Neural cell (in vitro differentiated cells): ENCODE measurements around the gene ANO9. TPM values are rescaled to one million over a fixed set of nuclear protein-coding genes. Genes with fewer than 3 reads are reported as not detected.

ENCODE experiments used
- H2AFZ ChIP-seq: fragments of 200-600, 300-800 bp; sonication (generic), shearing (Covaris generic); 2 replicates; pipeline ENCODE4 v1.6.0; 2014; ENCODE audit warnings: low read depth, mild to moderate bottlenecking, antibody characterized with exemption, low read length, moderate library complexity
- H3F3A ChIP-seq: fragments of 200-600 bp; shearing (Covaris generic); 2 replicates; pipeline ENCODE4 v1.6.1; 2016; ENCODE audit warnings: mild to moderate bottlenecking, moderate library complexity, mixed read lengths, antibody characterized with exemption, low read length; ENCODE audit not compliant: insufficient read depth, poor library complexity, severe bottlenecking
- H3K27ac ChIP-seq: fragments of 200-600, 300-800 bp; sonication (generic), shearing (Covaris generic); 2 replicates; pipeline ENCODE4 v1.5.1; 2014; ENCODE audit warnings: mild to moderate bottlenecking, low read length, moderate library complexity
- H3K27me3 ChIP-seq: fragments of 300-800, 200-600 bp; sonication (generic), shearing (Covaris generic); 2 replicates; pipeline ENCODE4 v1.6.0; 2014; ENCODE audit warnings: mild to moderate bottlenecking, low read depth, low read length, moderate library complexity; ENCODE audit not compliant: insufficient read depth
- H3K36me3 ChIP-seq: fragments of 300-800, 200-600 bp; sonication (generic), shearing (Covaris generic); 2 replicates; pipeline ENCODE4 v1.5.1; 2014; ENCODE audit warnings: mild to moderate bottlenecking, antibody characterized with exemption, low read length, moderate library complexity; ENCODE audit not compliant: insufficient read depth
- H3K4me2 ChIP-seq: fragments of 300-800, 200-600 bp; sonication (generic), shearing (Covaris generic); 2 replicates; pipeline ENCODE4 v1.6.0; 2014; ENCODE audit warnings: mild to moderate bottlenecking, low read length
- H3K4me3 ChIP-seq: fragments of 300-800, 200-600 bp; sonication (generic), shearing (Covaris generic); 2 replicates; pipeline ENCODE4 v1.5.1; 2014; ENCODE audit warnings: mild to moderate bottlenecking, low read length, moderate library complexity
- H3K79me2 ChIP-seq: fragments of 200-600 bp; shearing (Covaris generic); replicated peaks from 2 replicates; pipeline ENCODE4 v1.6.0; 2014; ENCODE audit warnings: mild to moderate bottlenecking, low read length, moderate library complexity; ENCODE audit not compliant: insufficient read depth
- H3K9ac ChIP-seq: fragments of 300-800, 200-600 bp; sonication (generic), shearing (Covaris generic); 2 replicates; pipeline ENCODE4 v1.6.1; 2016; ENCODE audit warnings: mild to moderate bottlenecking, low read length, mixed read lengths
- H3K9me2 ChIP-seq: fragments of 200-600 bp; shearing (Covaris generic); 2 replicates; pipeline ENCODE4 v1.6.1; 2016; ENCODE audit warnings: mild to moderate bottlenecking, low read length, mixed read lengths; ENCODE audit not compliant: insufficient read depth
- H3K9me3 ChIP-seq: fragments of 200-600, 300-800 bp; sonication (generic), shearing (Covaris generic); 2 replicates; pipeline ENCODE4 v1.6.1; 2016; ENCODE audit warnings: mild to moderate bottlenecking, mixed run types, low read length, moderate library complexity, mixed read lengths
- H4K20me1 ChIP-seq: fragments of 200-600 bp; shearing (Covaris generic); 2 replicates; pipeline ENCODE4 v1.6.1; 2016; ENCODE audit warnings: mild to moderate bottlenecking, mixed run types; ENCODE audit not compliant: insufficient read depth
- CTCF ChIP-seq: fragments of 450-650 bp; IDR thresholded peaks from 2 replicates; pipeline ENCODE4 v1.5.1; 2014; ENCODE audit warnings: antibody characterized with exemption, mild to moderate bottlenecking, moderate library complexity; ENCODE audit not compliant: poor library complexity, severe bottlenecking
- EP300 ChIP-seq: fragments of 450-650 bp; conservative IDR thresholded peaks from 2 replicates; pipeline ENCODE4 v1.6.1; 2014; ENCODE audit warnings: antibody characterized with exemption, mild to moderate bottlenecking, moderate library complexity; ENCODE audit not compliant: poor library complexity, severe bottlenecking
- EZH2 ChIP-seq: fragments of 200-600, 300-800 bp; shearing (Covaris generic), sonication (generic); IDR thresholded peaks from 2 replicates; pipeline ENCODE4 v1.6.1; 2014; ENCODE audit warnings: antibody characterized with exemption, low read length, borderline replicate concordance, mild to moderate bottlenecking; ENCODE audit not compliant: insufficient read depth, poor library complexity, severe bottlenecking
- MXI1 ChIP-seq: fragments of 450-650 bp; conservative IDR thresholded peaks from 2 replicates; pipeline ENCODE4 v1.6.1; 2014; ENCODE audit warnings: antibody characterized with exemption, mild to moderate bottlenecking; ENCODE audit not compliant: poor library complexity, severe bottlenecking
- POLR2AphosphoS5 ChIP-seq: IDR thresholded peaks from 2 replicates; pipeline ENCODE4 v1.6.1; 2012
- RAD21 ChIP-seq: fragments of 450-650 bp; conservative IDR thresholded peaks from 2 replicates; pipeline ENCODE4 v1.6.1; 2014; ENCODE audit warnings: antibody characterized with exemption, mild to moderate bottlenecking, moderate library complexity
- REST ChIP-seq: IDR thresholded peaks from 2 replicates; pipeline ENCODE4 v1.6.1; 2012; ENCODE audit warnings: borderline replicate concordance
- SMC3 ChIP-seq: fragments of 450-650 bp; conservative IDR thresholded peaks from 2 replicates; pipeline ENCODE4 v1.6.1; 2014; ENCODE audit warnings: antibody characterized with exemption, mild to moderate bottlenecking, moderate library complexity; ENCODE audit not compliant: poor library complexity
- TAF1 ChIP-seq: IDR thresholded peaks from 2 replicates; pipeline ENCODE4 v1.6.1; 2012; ENCODE audit warnings: low read depth
- polyA plus RNA-seq: library from polyadenylated mRNA; depleted of rRNA; stranded (reverse); fragments of >200 nt; gene quantifications from 2 replicates; pipeline ENCODE4 v1.2.3, GENCODE V29; 2014

The ANO9 gene
- polyA plus RNA-seq, 1 donor from 2014 or later = not detected

- H3K36me3 ChIP-seq = no peaks in the 10 kb centered on the region
- no peaks in the 10 kb centered on the region for H3K9me2 ChIP-seq
- H3K27me3 ChIP-seq = no peaks in the 10 kb centered on the region
- H3F3A ChIP-seq = no peaks in the 10 kb centered on the region
- H3K4me3 ChIP-seq = no peak overlapping the region
- no peaks in the 10 kb centered on the region for H3K9me3 ChIP-seq
- no peak overlapping the region for H3K4me2 ChIP-seq
- no peak overlapping the region for H3K9ac ChIP-seq
- H3K27ac ChIP-seq = no peak overlapping the region
- H4K20me1 ChIP-seq = no peaks in the 10 kb centered on the region
- H3K79me2 ChIP-seq = no peaks in the 10 kb centered on the region
- TF ChIP-seq REST = no peak
- no peak for TF ChIP-seq MXI1
- TF ChIP-seq TAF1 = no peak
- TF ChIP-seq SMC3 = no peak
- no peak for TF ChIP-seq RAD21
- TF ChIP-seq EP300 = no peak
- TF ChIP-seq CTCF = no peak
- H2AFZ ChIP-seq = no peak overlapping the region
Measured at GRCh38 chr11:433111-433510, 8.7 kb downstream of the ANO9 start.

GRCh38 chr11:432501-433100 lies 9.2 kb downstream of the ANO9 start:
- Histone ChIP-seq H3K27ac (no peak overlapping the region), H3K36me3 (no peaks in the 10 kb centered on the region), H3K4me3 (no peak overlapping the region), H2AFZ (no peak overlapping the region), H3K4me2 (no peak overlapping the region), H3K27me3 (no peaks in the 10 kb centered on the region), H4K20me1 (no peaks in the 10 kb centered on the region), H3K9me3 (no peaks in the 10 kb centered on the region), H3K79me2 (no peaks in the 10 kb centered on the region), H3K9ac (no peak overlapping the region), H3K9me2 (no peaks in the 10 kb centered on the region), H3F3A (no peaks in the 10 kb centered on the region)
- no peak for TF ChIP-seq REST
- no peak for TF ChIP-seq SMC3
- TF ChIP-seq TAF1 = no peak
- no peak for TF ChIP-seq CTCF
- no peak for TF ChIP-seq RAD21
- no peak for TF ChIP-seq POLR2AphosphoS5
- TF ChIP-seq MXI1 = no peak
- TF ChIP-seq EZH2 = no peak
- TF ChIP-seq EP300 = no peak
